Gastrocnemius medialis (tissue), 4 donors: ENCODE data around the gene MGMT.

ENCODE experiments used
- POLR2A ChIP-seq, 2 donors: fragments of 450-650 bp; IDR thresholded peaks; one replicate each; pipeline ENCODE4 v1.6.1; 2017; ENCODE audit warnings: antibody characterized with exemption in 2 of 2, mild to moderate bottlenecking in 2 of 2, moderate library complexity in 2 of 2
- TF ChIP-seq, protein P1 (sequence below), 5 experiments: fragments of 450-650 bp in 3 of 5; fragments of 200-600 bp in 2 of 5; sonication (generic) in 2 of 5; IDR thresholded peaks in 4 of 5; conservative IDR thresholded peaks in 1 of 5; 1 replicate in 4 of 5; 2 replicates in 1 of 5; pipeline ENCODE4 v1.5.1; 2016 to 2019; ENCODE audit warnings: antibody characterized with exemption in 5 of 5, mild to moderate bottlenecking in 3 of 5, moderate library complexity in 3 of 5

- TF ChIP-seq, protein P1, sequence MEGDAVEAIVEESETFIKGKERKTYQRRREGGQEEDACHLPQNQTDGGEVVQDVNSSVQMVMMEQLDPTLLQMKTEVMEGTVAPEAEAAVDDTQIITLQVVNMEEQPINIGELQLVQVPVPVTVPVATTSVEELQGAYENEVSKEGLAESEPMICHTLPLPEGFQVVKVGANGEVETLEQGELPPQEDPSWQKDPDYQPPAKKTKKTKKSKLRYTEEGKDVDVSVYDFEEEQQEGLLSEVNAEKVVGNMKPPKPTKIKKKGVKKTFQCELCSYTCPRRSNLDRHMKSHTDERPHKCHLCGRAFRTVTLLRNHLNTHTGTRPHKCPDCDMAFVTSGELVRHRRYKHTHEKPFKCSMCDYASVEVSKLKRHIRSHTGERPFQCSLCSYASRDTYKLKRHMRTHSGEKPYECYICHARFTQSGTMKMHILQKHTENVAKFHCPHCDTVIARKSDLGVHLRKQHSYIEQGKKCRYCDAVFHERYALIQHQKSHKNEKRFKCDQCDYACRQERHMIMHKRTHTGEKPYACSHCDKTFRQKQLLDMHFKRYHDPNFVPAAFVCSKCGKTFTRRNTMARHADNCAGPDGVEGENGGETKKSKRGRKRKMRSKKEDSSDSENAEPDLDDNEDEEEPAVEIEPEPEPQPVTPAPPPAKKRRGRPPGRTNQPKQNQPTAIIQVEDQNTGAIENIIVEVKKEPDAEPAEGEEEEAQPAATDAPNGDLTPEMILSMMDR (IDR thresholded peaks at IDR 0.05 in 4 of 5, conservative IDR thresholded peaks at IDR 0.05 in 1 of 5): no peak
- no peak for TF ChIP-seq POLR2A (IDR thresholded peaks at IDR 0.05)
Observed at GRCh38 chr10:129673292-129673691, 206.3 kb downstream of the MGMT start.
